ENCODE results near the gene TPM3. TPM values are rescaled to one million over a fixed set of nuclear protein-coding genes. Genes with fewer than 3 reads are reported as not detected.
"Not testable (repeated sequence)": the region's sequence is repeated elsewhere in the genome, so short reads cannot be mapped to it uniquely, and the experiment has no call there.

Gene TPM3
- total RNA-seq, 1 donor from 2014 or later = 213 TPM

DNA sequence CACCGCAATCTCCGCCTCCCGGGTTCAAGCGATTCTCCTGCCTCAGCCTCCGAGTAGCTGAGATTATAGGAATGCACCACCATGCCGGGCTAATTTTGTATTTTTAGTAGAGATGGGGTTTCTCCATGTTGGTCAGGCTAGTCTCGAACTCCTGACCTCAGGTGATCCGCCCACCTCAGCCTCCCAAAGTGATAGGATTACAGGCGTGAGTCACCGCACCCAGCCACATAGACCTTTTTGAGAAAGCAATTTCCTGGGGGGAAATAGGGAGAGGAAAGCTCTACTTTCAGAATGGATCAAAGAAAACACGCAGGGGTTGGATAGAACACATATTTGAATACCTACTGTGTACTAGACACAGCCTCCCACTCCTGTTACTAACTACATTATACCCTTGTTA lies 13.9 kb upstream of the TPM3 start:
- ATAC-seq = not testable (repeated sequence)

DNA sequence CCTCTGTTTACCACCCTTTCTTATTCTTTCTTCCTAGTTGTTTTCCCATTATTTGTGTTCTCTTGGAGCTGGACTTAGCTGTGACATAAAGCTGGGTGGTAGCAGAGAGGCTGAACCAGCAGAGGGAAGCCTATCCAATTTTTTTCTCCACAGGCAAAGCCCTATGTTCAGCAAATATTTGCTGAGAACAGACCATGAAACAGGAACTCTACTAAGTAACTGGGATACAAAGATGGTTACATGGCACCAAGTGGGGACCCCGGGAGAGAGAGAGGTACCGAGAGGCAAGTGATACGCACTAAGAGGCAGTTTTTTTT lies 7.6 kb upstream of the TPM3 start:
- ATAC-seq = no peak

DNA sequence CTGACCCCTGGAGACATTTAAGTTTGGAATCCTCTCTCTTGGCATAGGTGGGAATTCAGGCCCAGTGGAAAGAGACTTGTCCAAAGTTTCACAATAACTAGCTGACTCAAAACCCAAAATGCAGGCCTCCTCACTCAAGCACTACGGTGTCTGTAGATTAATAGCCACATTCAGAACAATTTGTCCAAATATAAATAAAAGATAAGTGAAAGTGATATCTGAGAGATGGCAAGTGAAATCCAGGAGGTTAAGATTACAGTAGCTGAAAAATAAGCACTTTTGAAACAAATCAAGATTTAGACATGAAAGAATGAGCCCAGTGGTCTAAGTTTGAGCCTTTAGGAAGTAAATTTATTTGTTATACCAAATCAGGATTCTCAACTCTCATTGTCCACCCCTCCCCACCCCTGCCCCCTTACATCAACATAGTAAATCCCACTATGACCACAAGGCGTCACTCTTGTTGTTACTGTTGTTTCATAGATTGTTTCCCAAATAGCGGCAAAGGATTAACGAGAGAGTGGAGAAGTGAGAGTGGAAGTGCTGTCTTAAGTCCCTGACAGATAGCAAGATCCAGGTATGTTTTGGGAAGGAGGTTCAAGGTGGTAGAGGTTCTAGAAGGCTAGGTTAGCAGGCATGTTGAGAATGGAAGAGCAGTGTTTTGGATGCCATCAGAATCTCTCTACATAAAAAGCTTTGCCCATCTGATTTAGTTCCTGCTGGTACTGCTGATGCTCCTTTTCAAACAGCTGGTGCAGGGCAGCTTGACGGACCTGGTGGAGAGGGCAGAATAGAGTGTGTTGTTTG lies 7.1 kb upstream of the TPM3 start:
- ATAC-seq = no peak

DNA sequence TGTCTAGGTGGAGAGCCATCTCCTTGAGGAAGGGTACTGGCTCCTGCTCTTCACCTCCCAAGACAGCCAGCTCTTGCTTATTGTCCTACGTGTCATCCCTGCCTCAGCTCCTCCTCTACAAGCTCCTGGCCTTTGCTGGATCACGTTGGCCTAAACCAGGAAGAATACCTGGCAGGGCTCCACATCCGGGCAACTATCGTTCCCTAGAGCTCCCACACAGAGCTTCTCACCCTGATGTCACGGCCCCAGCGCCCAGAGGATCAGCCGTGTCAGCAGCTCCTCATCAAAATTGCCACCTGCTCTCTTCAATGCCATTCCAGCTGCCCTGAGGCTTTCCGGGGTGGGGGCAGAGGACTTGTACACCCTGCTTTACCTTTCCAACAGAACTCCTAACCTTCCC lies 1.9 kb upstream of the TPM3 start:
- ATAC-seq = peak; percentile 75

DNA sequence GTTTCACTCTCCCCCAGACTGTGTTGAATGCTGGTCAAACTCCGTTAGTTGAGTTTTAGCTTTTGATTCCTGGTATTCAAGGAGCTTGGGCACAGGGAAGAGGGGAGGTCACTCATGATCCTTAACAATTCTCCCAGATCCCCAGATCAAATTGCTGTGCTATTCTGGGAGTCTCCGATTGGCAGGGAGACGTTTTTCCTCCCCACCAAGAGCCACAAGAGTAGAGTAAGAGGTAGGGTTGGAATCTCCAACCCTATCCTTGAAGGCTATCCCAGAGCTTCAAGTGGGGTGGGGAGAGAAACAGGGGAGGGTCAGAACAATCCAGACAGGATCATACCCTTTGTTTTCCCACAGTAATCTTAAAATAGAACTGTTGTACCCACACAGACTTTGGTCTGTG lies 576 bp upstream of the TPM3 start:
- no peak for ATAC-seq

DNA sequence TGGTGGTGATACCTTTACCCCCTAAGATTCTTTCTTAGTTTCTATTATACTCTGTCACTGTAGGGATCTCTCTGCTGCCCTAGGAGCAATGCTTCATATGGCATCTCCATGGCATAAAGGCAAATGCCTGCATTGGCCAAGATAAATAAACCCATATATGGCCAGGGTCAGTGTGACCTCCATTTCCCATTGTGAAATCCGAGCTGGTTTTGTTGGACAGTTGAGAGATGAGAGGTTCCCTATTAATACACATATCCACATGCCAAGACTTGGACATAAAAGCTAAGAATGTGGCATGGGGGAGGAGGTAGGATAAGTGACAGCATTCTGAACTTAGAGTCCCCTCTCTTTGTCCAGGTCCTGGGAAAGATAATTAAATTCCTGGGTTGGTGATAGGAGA lies 1.4 kb downstream of the TPM3 start:
- ATAC-seq = no peak

DNA sequence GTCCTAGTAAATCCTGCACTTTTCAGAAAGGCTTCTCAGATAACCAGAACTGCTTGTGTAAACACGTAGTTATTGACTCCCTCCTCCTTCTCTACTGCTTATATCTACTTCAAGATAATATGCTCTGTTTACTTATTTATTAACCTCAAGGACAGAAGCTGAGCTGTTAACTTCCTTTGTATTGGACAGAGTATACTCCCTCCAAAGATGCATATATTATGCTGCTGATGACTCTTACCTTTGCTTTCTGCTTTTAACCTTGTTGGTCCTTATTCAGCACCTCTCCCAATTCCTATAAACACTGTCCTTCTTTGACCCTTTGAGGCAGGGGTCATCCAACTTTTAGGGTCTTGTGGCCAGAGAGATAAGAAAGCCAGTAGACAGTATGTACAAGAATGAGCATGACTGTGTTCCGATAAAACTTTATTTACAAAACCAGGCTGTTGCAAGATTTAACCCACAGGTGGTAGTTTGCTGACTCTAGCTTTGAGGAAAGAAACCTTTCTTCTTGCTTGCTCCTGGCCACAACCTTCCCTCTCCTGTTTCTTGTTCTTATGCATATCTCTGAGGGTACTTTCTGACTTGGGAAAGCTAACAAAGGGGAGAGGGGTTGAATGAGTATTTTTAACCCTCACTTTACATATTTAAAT lies 4.9 kb downstream of the TPM3 start:
- no peak for ATAC-seq

DNA sequence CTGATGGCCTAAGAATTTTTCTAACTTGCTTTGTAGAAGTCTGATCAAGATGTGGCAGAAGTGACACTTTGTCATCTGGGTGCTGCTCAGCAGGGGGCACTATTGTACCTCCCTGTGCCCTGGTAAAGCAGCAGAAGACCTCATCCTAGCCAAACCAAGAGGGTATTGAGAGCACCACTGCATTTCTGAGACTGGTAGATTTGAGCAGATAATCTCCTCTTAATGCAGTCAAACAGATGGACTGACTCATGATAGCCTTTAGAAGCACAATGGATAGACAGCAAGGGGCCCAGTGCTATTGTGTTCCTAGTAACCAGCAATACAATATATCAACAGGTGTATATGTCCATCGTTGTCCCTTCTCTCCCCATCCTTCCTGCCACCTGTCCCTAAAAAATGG lies 5.7 kb downstream of the TPM3 start:
- no peak for ATAC-seq

DNA sequence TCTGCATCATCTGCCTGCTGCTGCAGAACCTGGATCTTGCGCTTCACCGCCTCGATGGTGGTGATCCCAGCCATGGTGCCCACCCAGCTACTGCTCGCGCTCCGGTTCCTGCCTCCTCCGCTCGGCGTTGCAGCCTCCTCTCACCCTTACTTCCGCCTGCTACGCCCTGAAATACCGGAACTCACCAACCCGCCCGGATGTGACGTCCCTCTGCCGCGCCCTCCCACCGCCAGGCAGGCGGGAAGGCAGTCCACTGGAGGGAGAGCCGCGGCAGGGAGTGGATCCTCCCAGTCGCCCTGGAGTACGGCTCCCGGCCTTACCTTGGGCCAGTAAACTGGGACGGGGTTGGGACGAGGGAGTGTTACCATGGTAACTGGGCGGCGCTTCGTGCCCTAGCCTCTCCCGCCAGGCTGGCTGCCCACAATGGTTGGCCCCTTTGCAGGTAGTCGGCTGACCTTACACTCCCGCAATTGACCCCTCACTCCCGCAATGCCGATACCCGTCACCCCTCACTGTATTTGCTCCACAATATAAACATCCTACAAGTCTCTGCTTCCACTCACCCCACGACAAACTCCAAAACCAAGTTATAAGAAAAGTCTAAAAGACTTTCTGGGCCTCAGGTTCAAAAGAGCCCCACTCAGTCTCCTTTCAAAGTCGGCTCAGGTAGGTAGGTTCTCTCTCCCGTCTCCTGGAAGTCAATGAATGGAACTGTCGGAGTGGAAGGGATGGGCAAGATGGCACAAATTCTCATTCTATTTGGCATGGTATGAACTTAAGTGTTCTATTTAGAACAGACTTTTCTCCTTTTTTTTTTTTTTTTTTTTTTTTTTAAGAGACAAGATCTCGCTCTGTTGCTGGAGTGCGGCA lies 8.6 kb downstream of the TPM3 start:
- peak; percentile 97 for ATAC-seq

DNA sequence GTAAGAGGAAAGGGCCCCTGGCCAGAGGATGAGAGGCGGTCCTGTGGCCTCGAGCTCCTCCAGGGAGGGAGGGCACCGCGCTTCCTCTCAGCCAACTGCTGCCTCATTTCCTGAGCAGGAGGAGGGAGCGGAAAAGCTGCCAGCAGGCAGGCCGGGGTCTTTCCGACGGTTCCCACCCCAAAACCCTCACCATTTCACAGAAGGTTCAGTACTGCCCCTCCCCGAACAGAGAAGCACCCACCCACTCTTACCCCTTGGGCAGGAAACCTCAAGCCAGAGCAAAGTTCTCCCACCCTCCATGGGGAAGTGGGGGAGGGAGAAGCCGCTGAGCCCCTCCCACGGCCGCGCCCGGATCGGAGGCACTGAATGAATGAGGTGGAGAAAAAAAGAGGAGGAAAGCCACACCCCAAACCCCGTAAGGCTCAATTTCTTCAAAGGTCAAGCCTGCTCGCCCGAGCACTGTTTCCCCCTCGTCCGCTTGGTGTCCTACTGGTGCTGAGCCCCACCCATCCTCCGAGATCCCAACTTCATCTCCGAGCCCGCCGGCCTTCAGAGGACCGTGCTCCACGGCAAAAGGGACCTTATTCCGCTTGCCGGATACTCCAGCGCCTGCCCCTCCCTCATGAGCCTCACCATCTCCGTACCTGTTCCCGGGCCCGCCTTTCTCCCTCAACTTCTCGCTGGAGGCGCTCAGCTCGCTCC lies 9.4 kb downstream of the TPM3 start:
- ATAC-seq = peak; percentile 70

DNA sequence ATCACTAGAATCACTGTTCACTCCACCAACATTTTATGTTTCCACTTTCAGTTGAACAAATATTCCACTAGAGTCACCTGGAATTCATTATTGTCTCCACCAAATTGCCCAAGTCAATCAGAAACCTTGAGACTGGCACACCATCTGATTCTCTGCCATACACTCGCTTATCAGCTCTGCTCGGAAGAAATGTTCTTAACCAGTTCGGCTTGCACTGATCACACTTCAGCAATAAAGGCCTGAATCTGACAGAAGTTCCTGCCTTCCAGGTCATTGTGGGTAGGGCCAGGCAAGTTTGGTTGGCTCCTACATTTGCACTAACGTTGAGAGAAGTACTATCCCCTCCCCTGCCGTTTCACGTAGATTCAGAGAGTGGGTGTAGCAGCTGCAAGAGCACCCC lies 10.0 kb downstream of the TPM3 start:
- ATAC-seq = no peak

DNA sequence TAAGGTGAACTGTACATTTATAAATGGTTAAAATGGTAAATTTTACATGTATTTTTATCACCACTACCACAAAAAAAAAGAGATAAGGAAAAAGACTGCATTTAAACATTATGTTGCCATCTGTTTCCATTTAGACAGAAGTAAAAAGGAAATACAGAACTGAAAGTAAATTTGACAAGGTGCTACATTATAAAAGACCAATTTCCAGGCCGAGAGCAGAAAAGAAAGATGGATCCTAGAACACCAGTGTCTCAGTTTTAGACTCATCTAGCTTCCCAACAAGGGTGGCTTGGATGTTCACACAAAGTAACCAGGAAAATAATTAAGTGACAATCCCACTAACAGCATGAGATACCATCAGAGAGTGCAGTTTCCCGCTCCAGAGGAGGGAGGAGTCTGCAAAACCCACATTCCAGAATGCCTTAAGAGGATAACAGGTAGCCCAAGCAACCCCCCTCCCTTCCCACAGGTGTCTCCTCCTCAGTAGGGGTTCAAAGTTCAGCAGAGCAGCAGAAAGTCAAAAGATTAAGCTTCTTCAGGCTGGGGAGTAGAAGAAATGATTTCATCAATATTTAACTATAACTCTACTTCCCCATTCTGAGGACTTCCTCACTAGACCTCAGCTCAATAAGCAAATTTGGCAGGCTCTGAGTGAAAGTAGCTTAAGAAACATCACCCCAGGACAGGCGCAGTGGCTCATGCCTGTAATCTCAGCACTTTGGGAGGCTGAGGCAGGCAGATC lies 11.8 kb downstream of the TPM3 start:
- ATAC-seq = no peak

DNA sequence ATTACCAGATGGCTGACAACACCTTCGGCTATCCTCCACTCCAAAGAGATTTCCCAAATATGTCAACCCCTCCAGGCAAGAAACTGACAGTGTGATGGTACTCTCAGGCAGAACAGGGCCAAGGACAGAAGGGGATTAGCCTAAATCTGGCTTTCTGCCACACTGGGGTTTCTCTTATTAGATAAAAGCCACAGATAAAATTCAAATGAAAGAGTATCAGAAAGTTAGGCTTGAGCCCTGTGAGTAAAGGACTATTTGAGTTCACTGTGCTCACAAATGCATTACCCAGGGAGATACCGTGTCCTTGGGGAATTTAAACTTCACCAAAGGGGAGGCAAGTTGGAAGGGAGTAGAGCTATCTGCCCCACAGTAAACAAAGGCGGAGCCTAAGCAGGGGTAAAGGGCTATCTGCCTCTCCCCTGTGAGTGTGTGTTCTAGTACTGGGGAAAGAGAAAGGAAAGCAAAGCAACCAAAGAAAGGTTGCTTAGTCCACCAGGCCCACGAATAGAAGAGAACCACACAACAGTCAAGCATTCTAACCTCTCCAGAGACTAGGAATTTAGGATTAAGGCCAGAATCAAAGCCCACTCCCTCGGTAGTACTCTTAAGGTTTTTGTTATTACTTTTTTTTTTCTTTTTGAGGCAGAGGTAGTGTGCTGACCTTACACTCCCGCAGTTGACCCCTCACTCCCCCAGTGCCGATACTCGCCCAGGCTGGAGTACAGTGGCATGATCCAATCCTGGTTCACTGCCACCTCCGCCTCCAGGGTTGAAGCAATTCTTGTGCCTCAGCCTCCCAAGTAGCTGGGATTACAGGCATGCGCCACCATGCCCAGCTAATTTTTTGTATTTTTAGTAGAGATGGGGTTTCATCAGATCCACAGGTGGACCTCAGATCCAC lies 12.7 kb downstream of the TPM3 start:
- no peak for ATAC-seq

DNA sequence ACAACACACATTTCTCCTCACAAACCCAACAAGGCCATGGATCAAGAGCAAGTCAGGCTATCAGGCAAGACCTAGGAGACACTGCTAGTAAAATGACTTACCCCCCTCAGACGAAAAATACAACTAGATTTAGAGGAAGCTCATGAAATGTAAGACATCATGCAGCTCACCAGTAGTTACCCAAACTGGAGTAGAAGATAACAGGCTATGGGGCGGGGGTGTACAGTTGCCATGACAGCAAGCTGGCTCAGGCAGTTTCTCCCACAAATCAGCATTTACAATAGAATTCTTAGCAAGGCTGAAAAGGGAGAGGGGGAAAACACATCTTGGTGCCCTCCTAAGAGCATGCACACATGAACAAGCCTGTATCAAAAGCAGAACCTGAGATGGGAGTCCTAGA lies 13.9 kb downstream of the TPM3 start:
- ATAC-seq = no peak

DNA sequence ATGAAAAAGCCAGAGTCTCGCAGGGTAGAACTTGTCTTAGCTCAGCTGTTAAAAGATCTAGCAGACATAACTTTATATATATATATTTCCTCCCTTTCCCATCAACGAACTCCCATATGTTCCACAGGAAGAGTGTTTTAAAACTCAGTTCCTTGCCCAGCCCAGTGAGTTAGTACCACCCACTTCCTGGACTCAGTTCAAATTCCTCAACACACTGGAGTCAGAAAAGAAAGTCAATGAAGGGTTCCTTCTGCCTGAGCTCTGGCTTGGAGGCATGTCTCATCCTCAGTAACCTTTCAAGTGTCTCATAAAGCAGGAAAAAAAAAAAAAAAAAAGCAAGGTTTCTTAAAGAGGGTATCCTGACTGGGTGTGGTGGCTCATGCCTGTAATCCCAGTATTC lies 15.6 kb downstream of the TPM3 start:
- peak; percentile 47 for ATAC-seq

DNA sequence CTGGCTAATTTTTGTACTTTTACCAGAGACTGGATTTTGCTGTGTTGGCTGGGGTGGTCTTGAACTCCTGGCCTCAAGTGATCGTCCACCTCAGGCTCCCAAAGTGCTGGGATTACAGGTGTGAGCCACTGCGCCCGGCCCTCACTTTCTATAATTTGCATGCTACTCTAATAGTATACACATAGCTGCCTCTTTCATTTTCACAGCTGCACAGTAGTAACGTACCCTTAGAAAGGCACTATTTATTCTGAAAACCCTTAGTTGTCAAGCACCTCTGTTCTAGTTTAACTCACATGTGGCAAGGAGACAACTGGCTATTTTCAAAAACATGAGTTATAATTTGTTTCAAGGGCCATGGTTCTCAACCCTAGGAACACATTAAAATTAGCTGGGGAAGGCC lies 17.2 kb downstream of the TPM3 start:
- no peak for ATAC-seq

DNA sequence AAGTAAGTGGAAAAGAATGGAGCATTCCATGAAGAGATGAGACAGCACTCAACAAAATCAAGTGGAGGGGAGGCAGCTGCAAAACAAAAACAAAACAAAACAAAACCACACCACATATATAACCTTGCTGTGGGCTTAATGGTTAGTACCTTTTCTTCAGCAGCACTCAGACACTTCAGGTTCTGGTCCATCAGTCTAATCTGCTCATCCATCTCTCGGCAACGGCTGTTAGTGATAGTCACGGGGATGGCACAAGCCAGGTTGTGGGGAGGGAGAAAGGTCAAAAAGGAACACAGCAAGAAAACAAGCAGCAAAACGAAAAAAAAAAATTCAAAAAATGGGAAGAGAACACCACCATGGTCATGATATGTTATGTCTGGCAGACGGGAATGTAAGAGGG lies 20.0 kb downstream of the TPM3 start:
- ATAC-seq = no peak

DNA sequence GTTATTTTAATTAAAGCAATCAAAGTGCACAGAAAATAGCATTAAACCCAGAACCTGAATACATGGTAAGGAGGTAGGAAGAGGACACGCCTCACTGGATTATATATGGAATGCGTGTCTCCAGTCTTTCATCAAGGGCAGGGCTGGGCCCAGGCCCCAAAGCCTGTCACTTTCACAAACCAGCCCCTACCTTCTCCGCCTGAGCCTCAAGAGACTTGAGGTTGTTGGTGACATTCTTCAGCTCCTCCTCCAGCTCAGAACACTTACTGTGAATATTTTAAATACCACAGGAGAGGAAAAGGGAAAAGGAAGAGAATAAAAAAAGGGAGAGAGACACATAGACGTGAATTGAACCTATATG lies 20.7 kb downstream of the TPM3 start:
- ATAC-seq = peak; percentile 40

DNA sequence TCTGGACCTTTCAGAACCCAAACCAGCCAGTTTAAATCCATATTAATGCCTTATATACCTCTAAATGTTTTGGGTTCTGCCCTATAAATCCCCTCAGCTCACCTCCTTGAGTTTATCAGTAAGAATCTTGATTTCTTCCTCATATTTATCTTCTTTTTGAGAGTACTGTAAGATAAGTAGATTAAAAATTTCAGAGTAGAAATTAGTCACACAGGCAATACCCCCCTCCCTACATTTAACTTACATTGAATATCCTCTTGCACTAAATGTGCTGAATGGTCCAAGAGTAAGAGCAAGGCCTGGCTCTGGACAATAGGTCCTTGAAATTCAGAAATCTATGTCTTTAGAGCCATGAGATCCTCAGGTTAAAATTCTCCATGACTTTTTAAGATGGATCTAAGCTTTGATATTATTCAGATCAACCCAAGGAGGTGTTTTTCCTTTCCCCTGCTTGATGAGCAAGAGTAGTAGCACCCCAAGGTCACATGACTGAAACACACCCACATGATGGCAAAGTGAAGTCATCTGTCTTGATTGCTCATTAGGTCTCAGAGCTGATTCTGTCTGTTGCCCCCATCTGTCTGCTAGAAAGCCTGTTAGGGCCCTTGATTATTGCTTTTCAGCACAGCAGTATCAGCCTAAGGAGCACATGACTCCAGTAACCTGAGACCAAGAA lies 21.2 kb downstream of the TPM3 start:
- peak; percentile 65 for ATAC-seq

DNA sequence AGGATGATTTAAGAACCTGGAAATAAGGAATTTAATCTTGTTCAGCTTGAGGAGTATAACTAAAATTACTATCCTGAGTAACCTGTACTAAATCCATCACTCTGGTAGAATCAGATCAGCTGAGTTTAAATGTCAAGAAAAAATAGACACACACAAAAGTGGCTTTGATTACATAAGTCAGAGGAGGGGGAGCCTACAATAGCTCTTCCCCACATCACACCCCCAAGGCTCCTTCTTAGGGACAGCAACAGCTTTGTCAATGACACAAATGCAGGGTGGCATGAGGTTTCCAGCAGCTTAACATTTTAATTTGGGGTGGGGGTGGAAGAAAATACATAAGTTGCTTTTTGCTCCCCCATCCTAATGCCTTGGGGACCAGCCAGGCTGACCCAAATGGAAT lies 24.4 kb downstream of the TPM3 start:
- ATAC-seq = no peak

DNA sequence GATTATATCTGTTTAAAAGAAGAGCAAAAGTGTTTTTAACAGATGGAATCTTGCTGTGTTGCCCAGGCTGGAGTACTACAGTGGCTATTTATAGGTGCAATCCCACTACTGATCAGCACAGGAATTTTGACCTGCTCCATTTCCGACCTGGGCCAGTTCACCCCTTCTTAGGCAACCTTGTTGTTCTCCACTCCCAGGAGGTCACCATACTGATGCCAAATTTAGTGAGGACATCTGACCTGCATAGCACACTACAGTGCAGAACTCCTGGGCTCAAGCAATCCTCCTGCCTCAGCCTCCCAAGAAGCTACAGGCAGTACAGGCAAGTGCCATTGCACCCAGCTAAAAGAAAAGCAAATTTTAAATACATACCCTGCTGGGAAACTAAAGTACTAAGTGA lies 25.7 kb downstream of the TPM3 start:
- ATAC-seq = no peak
